Activated CD4-positive, alpha-beta T cell treated with anti-CD3 and anti-CD28 coated beads, Interleukin-2, amount 10 ng/mL, durations not matched to agents 24 days and 14 days (primary cell): ENCODE data around the gene DPEP3. TPM values are rescaled to one million over a fixed set of nuclear protein-coding genes. Genes with fewer than 3 reads are reported as not detected.

Source experiments
- DNase-seq: peaks from one replicate; pipeline ENCODE4 v3.0.0; 2022
- H3K27ac Mint-ChIP-seq: one replicate; pipeline ENCODE4 v1.8.0; 2022; ENCODE audit warnings: mild to moderate bottlenecking, mixed read lengths
- H3K27me3 Mint-ChIP-seq: one replicate; pipeline ENCODE4 v1.8.0; 2022; ENCODE audit warnings: mixed read lengths
- H3K36me3 Mint-ChIP-seq: one replicate; pipeline ENCODE4 v1.8.0; 2022; ENCODE audit warnings: low read depth, mild to moderate bottlenecking, mixed read lengths
- H3K4me1 Mint-ChIP-seq: one replicate; pipeline ENCODE4 v1.8.0; 2021; ENCODE audit warnings: mixed read lengths
- H3K4me3 Mint-ChIP-seq: one replicate; pipeline ENCODE4 v1.8.0; 2022; ENCODE audit warnings: mild to moderate bottlenecking, moderate library complexity, mixed read lengths
- H3K9me3 Mint-ChIP-seq: one replicate; pipeline ENCODE4 v1.8.0; 2021; ENCODE audit warnings: mixed read lengths
- intact Hi-C: fragments of 100-400 bp; cut with micrococcal nuclease; formaldehyde crosslinking; loops from one replicate; pipeline ENCODE4 v1.15.1; 2023
- total RNA-seq: library from RNA; stranded (reverse); gene quantifications from 2 replicates; pipeline ENCODE4 v1.2.3, GENCODE V29; 2022

Gene DPEP3
- total RNA-seq, 1 donor from 2014 or later = not detected

DNA sequence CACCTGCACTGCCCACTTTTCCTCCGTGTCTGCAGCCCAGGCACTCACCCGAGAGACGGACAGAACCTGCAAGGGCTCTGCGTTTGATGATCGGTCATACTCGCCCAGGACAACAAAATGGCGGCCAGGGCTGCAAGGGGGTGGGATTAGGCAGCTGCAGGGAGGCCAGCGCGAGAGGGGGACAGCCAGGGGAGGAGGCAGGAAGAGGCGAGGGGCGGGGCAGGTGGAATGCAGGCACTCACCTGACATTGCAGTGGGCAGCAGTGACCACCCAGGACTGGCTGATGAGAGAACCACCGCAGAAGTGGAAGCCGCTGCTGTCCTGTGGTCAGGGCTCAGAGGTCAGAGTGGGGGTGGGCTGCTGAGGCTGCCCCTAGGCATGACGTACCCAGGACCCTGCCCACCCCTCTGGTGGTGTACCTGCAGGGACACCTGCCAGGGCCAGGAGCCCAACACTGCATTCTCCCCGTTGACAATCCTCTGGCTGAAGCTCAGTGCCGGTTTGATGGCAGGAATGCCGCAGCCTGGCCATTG lies 49.6 kb downstream of the DPEP3 start:
- intact Hi-C loops = loop anchor here (10.0 kb wide), 1 partner anchor 266 kb away; the partner anchor contains the start of genes ACD, C16orf86, ENKD1 and PARD6A
- Mint-ChIP-seq H3K4me3 (no peak overlapping the region), H3K27ac (no peak overlapping the region), H3K27me3 (no peaks in the 10 kb centered on the region), H3K9me3 (no peaks in the 10 kb centered on the region), H3K4me1 (peaks cover 13% of the 10 kb centered on the region), H3K36me3 (peaks cover 41% of the 10 kb centered on the region)
- no peak for DNase-seq

DNA sequence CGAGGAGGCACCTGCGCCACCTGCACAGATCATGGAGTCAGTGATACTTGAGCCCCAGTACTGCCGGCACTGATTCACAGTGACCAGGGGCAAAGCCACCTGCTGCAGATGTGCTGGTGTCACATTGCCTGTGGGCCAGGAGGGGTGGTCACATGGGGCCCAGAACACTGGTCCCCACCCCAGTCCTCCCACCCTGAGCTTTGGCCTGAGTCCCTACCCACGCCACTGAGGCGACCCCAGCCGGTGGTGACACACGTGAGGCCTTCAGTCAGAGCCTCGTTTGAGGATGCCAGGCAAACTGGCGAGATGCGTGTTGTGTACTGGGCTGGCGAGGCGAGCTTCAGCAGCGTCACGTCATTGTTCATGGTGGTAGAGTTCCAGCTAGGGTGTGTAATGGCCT lies 50.1 kb downstream of the DPEP3 start:
- no peaks in the 10 kb centered on the region for H3K9me3 Mint-ChIP-seq
- H3K36me3 Mint-ChIP-seq = peaks cover 36% of the 10 kb centered on the region
- H3K27me3 Mint-ChIP-seq = no peaks in the 10 kb centered on the region
- no peak overlapping the region for H3K4me3 Mint-ChIP-seq
- no peak for DNase-seq
- intact Hi-C loops = loop anchor here (10.0 kb wide), 1 partner anchor 265 kb away; the partner anchor contains the start of genes ACD, C16orf86, ENKD1 and PARD6A
- no peak overlapping the region for H3K27ac Mint-ChIP-seq
- peaks cover 10% of the 10 kb centered on the region for H3K4me1 Mint-ChIP-seq

- Mint-ChIP-seq H3K4me1 (peaks cover 3% of the 10 kb centered on the region), H3K27ac (peak overlapping the region; percentile 19), H3K9me3 (no peaks in the 10 kb centered on the region), H3K27me3 (no peaks in the 10 kb centered on the region), H3K36me3 (peaks cover 22% of the 10 kb centered on the region), H3K4me3 (no peak overlapping the region)
- peak; percentile 93 for DNase-seq
- intact Hi-C loops = loop anchor here (1.0 kb wide), 2 partner anchors 45 to 112 kb away; no protein-coding TSS in a partner anchor
Measured at GRCh38 chr16:67928561-67929364, 51.5 kb downstream of the DPEP3 start.

DNA sequence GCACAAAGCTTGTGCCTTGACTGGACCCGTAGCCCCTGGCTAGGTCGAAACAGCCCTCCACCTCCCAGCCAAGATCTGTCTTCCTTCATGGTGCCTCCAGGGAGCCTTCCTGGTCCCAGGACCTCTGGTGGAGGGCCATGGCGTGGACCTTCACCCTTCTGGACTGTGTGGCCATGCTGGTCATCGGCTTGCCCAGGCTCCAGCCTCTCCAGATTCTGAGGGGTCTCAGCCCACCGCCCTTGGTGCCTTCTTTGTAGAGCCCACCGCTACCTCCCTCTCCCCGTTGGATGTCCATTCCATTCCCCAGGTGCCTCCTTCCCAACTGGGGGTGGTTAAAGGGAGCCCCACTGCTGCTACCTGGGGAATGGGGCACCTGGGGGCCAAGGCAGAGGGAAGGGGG lies 52.2 kb downstream of the DPEP3 start:
- no peak overlapping the region for H3K4me3 Mint-ChIP-seq

DNA sequence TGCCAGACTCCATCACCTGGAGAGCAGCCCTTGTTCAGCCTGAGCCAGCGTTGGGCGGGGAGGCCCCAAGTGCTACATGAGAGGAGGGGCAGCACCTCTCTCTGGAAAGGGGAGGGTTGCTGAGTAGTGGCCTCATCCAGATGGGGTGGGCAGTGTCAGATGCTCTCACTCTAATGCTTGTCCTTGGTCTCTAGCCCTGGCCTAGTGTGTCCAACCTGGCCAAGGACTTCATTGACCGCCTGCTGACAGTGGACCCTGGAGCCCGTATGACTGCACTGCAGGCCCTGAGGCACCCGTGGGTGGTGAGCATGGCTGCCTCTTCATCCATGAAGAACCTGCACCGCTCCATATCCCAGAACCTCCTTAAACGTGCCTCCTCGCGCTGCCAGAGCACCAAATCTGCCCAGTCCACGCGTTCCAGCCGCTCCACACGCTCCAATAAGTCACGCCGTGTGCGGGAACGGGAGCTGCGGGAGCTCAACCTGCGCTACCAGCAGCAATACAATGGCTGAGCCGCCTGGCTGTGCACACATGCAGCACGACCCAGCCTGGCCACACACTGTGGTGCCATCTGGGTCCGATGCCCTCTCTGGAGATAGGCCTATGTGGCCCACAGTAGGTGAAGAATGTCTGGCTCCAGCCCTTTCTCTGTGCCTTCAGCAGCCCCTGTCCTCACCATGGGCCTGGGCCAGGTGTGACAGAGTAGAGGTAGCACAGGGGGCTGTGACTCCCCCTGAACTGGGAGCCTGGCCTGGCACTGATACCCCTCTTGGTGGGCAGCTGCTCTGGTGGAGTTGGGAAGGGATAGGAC lies 53.0 kb downstream of the DPEP3 start:
- Mint-ChIP-seq H3K4me3 (no peak overlapping the region), H3K27ac (no peak overlapping the region), H3K9me3 (no peaks in the 10 kb centered on the region), H3K4me1 (peaks cover 5% of the 10 kb centered on the region), H3K27me3 (no peaks in the 10 kb centered on the region), H3K36me3 (peaks cover 16% of the 10 kb centered on the region)
- DNase-seq = no peak
- intact Hi-C loops = no loop called here

More for the DNA sequence above, 52.2 kb downstream of the DPEP3 start:
- Mint-ChIP-seq H3K36me3 (peaks cover 19% of the 10 kb centered on the region), H3K27me3 (no peaks in the 10 kb centered on the region), H3K9me3 (no peaks in the 10 kb centered on the region), H3K4me1 (peaks cover 4% of the 10 kb centered on the region), H3K27ac (peak overlapping the region; percentile 66)
- DNase-seq = no peak
- intact Hi-C loops = loop anchor here (1.0 kb wide), 2 partner anchors 45 to 112 kb away; no protein-coding TSS in a partner anchor

- Mint-ChIP-seq H3K4me1 (peaks cover 13% of the 10 kb centered on the region), H3K27ac (no peak overlapping the region), H3K36me3 (peaks cover 14% of the 10 kb centered on the region), H3K27me3 (no peaks in the 10 kb centered on the region), H3K4me3 (no peak overlapping the region), H3K9me3 (no peaks in the 10 kb centered on the region)
- intact Hi-C loops = no loop called here
- no peak for DNase-seq
Measured at GRCh38 chr16:67926181-67926750, 54.0 kb downstream of the DPEP3 start.

Other genes starting within 250 kb of the DPEP3 start
- gene RANBP10, start 173.9 kb downstream of the DPEP3 start, total RNA-seq = 18.2 and 18.6 TPM in 2 replicates
- gene TSNAXIP1, start 173.6 kb downstream of the DPEP3 start, total RNA-seq = 0.65 and 0.80 TPM in 2 replicates
- gene THAP11, start 138.2 kb downstream of the DPEP3 start, total RNA-seq = 46.4 and 48.7 TPM in 2 replicates
- 184 and 188 TPM in 2 replicates for gene NUTF2, start 133.6 kb downstream of the DPEP3 start, total RNA-seq
- 37.0 and 44.5 TPM in 2 replicates for gene CENPT, start 132.8 kb downstream of the DPEP3 start, total RNA-seq
- gene EDC4, start 107.4 kb downstream of the DPEP3 start, total RNA-seq = 112 and 122 TPM in 2 replicates
- gene NRN1L, start 95.6 kb downstream of the DPEP3 start, total RNA-seq = 0.63 TPM in 1 of 2 replicates, not detected in the other
- 14.4 and 16.3 TPM in 2 replicates for gene PSKH1, start 87.2 kb downstream of the DPEP3 start, total RNA-seq
- gene CTRL, start 48.6 kb downstream of the DPEP3 start, total RNA-seq = 6.0 and 6.5 TPM in 2 replicates
- 211 and 214 TPM in 2 replicates for gene PSMB10, start 43.6 kb downstream of the DPEP3 start, total RNA-seq
- 16.5 and 18.2 TPM in 2 replicates for gene LCAT, start 36.4 kb downstream of the DPEP3 start, total RNA-seq
- 40.6 and 44.7 TPM in 2 replicates for gene SLC12A4, start 11.9 kb downstream of the DPEP3 start, total RNA-seq
- 1.7 and 2.3 TPM in 2 replicates for gene DPEP2, start 19.0 kb upstream of the DPEP3 start, total RNA-seq
- not detected in 2 replicates for gene DPEP2NB, start 35.4 kb upstream of the DPEP3 start, total RNA-seq
- 23.9 and 26.1 TPM in 2 replicates for gene DDX28, start 42.7 kb upstream of the DPEP3 start, total RNA-seq
- gene DUS2, start 42.8 kb upstream of the DPEP3 start, total RNA-seq = 35.3 and 42.6 TPM in 2 replicates
- 143 and 146 TPM in 2 replicates for gene NFATC3, start 104.9 kb upstream of the DPEP3 start, total RNA-seq